GM18858 (cell line): Measurements from ENCODE around the gene RASSF8.

ENCODE experiments used
- ATAC-seq: cut with Tn5 transposase; IDR thresholded peaks from one replicate; pipeline ENCODE4 v1.9.1; 2021; ENCODE audit not compliant: unreplicated experiment

RASSF8 gene

DNA sequence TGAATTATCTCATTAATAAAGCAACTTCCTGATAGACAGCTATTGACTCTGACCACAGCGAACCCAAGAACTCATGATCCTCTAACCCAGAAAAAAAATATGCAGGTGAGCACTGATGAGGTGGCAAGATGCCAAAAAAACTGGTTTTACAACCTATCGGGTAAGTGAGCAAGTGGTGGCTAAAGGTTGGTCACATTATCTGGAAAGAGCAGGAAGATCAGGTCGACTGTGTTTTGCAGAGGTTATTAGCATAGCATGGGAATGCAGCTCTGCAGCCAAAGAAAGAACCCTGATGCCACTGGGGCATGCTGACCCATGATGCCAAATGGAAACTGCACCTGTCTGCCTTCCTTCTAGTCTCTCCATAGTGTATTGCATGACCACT is 142.9 kb downstream of the RASSF8 start:
- no peak for ATAC-seq

DNA sequence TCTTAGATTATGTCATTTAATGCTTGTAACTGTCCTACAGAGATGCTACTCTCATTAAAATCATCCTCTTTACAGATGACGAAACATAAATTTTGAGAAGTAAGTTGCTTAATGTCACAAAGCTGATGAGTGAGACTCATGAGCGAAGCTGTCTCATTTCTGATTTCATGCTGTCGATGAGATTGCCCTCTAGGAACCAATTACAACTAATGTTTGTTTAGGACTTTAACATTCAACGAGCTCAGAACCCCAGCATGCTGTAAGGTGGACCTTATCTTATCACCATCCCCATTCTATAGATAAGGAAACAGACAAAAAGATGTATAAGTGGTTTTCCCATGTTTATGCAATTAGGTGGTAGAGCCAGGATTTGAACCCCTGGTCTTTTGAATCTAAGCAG is 143.3 kb downstream of the RASSF8 start:
- ATAC-seq = no peak

DNA sequence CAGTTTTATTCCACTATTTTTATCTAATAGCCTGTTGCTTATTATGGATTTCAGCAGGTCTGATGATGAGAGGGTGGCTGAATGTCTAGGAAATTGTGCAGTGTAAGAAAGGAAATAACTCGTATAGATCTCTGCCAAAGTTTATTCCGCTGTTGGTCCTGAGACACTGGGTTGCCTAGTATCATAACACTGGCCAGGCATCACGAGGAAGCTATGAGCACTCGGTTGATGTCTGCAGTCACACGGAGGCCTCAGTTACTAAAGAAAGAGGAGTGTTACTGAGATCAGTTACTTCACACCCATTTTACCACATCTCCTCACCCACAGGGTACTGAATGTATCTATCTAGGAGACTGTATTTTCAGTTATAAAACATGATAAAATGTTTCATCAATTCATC is 144.5 kb downstream of the RASSF8 start:
- no peak for ATAC-seq

DNA sequence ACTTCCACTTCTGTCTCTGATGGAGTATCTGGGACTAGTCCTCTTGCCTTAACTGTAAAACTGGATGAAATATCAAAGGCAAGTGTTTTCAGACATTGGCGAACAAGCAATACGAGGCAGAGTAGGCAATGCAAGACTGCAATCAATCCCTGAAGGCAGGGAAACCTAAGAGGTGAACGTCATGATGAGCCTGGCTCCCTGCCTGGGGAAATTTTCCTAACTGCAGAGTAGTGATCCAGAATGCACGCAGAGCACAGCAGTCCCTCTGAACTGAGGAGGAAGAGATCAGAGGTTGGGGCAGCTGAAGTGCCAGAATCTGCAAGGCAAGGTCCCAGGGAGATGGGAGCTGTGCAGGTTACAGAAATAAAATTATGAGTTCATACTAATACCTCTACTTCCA is 147.9 kb downstream of the RASSF8 start:
- ATAC-seq = no peak

DNA sequence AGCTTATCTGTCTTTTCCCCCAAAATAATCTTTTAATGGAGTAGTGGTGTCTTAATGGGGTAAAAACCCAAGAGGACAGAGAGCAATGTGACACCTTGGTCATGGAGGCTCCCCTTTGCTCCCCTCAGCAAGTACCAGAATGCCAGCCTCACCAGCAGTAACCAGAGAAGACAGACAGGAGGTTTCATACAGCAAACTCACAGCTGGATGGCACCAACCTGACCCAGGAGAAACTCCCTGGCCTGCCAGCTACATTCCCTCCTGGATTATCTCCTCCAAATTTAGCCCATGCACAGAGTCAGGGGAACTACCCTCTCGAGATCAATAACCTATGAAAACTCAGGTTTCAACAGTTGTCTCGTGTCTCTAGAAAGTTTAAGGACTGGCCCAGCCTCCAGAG is 150.4 kb downstream of the RASSF8 start:
- no peak for ATAC-seq

DNA sequence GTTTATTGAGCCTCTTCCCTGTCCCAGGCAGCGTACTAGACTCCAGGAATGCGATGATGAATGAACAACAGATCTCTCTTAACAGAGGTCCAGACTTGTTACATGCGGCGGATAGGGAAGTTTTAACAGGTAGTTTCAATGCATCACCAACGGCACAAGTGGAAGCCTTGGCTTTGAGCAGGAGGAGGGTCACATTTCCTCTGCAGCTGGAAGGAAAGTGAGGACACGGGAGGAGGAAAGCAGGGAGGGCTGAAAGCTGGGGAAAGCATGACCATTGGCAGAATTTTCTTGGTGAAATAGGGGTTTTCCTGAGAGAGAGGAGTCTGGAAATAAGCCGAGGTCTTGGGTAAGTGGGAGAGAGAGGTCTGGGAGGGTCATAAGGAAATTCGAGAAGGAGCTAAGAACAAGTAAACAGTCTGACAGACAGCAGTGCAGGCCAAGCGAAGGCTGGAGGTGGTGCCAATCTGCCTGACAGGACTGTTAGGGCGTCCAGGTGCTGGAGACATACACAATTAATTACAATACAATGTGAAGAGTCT is 150.9 kb downstream of the RASSF8 start:
- ATAC-seq = no peak

DNA sequence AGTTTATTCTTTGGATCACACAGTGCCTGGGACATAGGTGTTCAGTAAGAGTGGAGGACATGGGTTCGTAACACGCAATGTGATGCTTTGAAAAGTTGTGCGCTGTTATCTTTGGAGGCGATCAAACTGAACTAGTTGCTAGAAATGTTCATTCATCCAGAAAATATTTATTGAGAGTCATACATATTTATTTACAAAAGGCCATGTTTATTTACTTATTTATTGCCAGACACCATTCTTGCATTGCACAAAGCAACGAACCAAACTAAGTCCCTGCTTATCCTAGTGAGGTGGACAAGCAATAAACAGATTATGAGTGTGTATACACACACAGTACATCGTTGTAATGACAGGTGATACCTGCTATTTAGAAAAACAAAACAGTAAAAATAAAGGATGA is 153.8 kb downstream of the RASSF8 start:
- ATAC-seq = no peak

DNA sequence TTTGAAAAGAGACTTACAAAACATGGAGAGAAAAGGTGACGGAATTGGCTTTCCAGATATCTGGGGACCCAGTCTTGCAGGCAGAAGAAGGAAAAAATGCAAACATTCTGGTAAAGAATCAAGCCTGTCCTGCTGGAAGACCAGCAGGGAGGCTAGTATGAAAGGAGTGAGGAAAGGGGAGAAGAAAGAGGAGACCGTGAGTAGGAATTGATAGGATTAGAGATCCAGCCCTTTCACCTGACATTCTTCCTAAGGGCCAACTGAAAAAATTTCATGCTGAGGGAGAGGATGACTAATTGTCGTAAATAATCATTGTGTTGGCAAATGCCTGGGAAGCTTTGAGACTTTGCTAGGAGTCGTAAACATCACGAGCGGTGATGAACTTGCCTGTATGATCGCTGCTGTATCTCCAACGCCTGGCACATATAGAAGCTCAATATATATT is 154.2 kb downstream of the RASSF8 start:
- no peak for ATAC-seq

DNA sequence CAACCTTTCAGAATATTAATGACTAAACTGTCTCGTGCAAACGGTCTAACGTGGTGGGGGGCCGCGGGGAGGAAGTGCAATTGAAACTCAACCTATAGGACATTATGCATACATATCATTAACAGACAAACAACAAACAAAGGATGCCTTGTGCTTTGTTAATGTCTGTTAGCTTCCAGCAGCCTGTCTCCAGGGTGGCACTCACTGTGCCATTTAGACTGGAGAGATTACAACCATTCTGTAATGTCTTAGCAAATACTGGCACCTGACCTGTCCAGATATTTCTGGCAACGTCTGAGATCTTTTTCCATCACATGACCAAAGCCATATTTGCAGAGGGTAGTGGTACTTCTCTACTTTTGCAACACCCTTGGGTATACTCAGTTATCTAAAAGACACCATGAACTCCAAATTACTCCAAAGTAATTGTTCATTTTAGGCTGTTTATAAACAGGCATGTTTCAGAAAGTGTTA is 154.7 kb downstream of the RASSF8 start:
- no peak for ATAC-seq

DNA sequence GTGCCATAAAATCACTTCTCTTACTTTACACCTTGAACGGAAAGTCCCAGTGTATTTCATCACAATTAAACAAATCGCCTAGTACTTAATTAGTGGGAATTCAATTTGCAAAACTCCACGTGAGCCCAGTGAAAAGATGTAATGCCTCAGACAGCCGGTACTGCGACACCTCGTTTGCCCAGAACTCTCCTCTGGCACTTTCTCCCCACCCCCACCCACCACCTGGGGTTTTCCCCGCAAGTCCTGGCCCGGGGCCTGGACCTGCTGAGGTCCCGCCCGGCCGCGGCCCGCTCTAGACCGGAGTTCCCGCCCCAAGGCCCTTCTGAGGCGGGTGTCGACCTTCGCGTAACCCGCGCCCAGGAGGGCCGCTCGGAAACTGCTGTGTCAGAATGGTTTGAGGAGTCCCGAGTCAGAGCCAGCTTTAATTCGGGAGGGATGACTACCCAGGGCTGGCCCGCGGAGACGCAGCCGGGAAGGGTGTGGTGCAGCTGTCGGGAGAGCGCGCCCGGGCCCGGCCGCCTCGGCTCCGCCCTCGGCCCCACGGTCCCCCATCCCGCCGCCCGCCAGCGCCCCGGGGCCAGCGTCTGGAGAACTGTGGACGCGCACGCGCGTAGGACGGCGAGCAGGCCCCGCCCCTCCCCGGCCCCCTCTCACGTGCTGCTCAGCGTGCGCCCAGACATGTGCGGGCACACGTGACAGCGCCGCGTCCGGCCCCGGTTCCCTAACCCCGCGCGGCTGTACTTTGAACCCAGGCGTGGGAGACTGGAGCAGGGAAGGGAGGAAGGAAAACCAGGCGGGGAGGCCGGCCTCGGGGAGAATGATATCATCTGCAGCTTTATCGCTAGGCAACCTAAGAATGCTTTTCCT is 155.6 kb downstream of the RASSF8 start:
- peak; percentile 37 for ATAC-seq

DNA sequence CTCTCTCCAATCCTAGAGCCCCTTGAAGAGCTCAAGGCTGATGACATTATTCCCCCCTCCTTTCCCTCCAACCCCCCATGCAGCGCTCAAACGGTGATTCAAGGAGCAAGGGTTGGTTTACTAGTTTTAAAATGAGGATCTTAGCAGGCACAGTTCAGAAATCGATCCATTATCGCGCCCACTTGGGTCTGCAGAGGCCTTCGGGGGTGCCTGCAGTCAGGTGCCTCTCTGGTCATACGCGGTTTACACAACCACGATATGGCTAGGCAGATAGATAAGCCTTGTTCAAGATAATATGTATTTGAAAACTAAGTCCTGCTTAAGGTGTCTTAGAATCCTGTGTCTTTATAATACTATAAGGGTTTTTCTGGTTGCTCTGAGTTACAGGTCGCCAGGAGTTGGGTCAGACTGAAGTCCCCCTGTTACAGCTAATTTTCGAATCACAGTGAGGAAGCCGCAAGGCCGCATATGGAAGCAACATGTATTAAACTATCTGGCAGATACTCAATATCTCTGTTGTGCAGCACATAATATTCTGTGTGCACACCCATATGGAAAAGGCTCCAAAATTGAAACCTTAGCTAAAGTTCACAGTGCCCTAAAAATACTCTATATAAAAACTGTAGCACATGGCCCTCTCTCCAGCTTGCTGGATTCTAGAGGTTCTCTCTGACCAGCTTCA is 156.4 kb downstream of the RASSF8 start:
- ATAC-seq = no peak

DNA sequence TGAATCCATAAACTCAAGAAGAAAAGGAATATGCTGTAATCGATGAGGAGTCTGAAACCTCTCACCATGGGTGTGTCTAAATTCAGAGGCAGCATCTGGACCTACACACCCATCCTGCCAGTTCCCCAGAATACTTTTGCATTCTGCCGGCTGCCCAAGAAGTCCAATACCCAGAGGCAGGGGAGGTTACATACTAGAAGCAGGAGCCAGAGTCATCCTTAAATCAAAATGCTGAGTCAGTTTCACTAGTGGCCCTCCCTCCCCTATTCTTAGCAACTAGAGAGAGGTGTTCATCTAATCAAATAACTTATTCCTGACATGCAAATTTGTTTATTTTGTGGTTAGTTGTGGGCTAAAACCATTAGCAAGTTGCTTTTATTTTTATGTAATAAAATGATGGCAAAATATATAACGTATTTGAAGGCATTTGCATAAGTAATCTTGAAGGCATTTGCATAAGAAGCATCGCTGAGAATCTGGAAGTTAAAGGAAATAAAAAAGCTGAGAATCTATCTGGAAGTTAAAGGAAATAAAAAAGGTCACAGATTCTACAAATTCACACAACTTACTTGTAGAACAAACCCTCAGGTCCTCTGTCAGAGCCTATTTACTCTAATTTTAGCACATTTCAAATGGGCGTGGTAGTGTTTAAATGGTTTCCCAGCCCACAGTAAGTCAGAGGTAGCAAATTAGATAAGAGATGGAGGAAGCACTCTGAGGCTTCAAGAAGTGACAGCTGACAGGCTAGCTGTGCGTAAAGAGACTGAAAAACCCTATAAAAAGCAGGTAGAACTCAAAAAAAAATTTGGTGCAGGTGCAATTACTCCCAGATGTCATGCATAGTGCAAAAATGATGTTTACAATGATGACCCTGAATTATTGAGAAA is 158.6 kb downstream of the RASSF8 start:
- no peak for ATAC-seq

DNA sequence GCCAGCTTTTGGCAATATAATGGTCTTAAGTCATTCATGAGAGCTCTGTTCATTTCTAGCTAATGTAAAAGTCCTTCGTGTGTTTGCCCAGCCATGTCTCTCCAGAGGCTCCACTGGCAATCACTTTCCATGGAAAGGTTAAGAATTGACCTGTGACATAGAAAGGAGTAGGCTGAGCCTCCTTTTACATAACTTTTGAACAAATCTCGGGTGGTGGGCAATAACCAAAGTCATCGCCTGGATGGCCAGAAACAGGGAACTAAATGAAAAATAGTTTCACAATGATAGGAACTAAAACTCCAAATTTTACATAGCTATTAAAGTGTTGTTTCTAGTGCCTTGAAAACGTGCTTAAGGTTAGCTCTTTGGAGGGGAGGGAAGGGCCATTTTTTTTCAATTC is 159.8 kb downstream of the RASSF8 start:
- no peak for ATAC-seq

DNA sequence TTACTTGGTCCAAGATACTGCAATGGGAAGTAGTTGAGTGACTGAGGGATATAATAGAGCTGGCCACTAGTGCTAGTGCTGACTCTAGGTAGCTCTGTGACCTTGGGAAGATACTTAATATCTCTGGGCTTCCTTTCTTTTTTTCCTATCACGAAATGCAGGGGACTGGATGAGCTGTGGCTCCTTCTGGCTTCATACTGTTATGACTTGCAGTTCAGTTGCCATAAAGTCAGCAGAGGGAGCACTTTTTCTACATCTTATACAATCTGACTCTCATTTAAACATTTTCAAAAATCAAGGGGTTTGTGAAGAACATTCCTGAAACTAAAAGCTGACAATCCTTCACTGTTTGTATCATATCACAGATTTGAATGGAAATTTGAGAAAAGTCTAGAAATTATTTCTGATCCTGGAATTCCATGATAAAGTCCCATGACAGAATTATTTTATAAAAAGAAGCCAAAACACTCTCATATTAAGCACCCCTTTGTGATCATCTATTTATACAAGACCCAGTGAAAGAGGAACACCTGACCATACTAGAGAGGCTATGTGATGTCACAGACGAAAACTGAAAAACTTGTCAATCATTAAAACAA is 161.0 kb downstream of the RASSF8 start:
- ATAC-seq = no peak

DNA sequence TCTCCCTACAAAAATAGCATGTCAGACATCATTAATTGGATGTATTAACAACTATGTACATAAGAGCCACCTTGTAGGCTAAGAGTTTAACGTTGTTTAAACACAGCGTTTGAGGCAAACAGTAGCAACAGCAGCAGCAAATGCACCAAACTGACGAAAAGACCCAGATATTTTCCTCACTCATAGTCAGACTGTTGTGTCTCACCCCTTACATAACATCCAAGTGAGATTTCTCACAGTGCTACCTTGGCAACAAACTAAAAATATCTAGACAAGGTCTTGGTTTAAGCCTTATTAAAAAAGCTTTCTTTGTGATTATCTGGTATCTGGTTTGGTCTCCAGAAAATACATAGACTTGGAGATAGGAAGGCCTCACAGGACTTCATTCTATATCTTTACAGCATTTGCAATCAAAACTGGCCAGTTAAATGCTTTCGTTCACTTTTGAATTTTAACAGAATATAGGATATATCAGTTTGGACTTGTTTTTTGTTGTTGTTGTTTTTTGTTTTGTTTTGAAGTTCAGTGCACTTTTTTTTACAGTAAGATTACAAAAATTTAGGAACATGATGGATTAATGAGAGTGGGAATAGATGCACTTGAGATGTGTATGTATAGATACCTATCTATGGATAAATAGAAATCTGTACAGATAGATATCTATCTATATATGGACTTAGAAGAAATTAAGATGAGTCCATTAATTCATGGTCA is 162.2 kb downstream of the RASSF8 start:
- no peak for ATAC-seq

DNA sequence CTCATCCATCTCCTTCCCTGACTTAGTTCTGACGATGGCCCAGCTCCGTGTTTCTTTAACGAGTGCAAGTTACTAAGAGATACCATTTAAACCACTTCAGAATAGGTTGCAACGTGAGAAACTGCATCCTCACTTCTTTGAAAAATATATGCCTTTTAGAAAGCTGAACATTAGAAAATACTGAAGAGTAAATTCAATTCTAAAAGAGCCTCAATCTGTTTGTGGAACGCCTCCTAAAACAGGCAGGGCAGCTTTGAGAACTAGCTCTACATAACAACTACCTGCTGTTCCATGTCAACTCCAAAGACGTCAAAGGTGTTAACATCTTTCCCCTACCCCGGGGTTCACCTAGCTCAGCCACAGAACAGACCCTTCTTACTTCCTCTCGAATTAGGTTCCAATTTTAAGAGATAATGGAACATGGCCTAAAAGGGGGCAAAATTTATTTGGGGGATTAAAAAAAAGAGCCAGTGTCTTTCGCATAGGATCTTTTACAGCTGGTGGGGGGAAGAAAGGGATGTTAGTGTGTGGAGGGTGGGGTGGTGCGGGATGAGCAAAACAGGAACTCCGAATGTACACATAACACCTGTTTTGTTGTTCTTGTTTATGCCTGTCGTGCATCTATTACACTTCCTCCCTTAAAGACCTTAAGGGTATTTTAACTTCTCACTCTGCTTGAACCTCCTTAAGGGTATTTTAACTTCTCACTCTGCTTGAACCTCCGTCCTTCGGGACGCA is 163.0 kb downstream of the RASSF8 start:
- ATAC-seq = no peak

DNA sequence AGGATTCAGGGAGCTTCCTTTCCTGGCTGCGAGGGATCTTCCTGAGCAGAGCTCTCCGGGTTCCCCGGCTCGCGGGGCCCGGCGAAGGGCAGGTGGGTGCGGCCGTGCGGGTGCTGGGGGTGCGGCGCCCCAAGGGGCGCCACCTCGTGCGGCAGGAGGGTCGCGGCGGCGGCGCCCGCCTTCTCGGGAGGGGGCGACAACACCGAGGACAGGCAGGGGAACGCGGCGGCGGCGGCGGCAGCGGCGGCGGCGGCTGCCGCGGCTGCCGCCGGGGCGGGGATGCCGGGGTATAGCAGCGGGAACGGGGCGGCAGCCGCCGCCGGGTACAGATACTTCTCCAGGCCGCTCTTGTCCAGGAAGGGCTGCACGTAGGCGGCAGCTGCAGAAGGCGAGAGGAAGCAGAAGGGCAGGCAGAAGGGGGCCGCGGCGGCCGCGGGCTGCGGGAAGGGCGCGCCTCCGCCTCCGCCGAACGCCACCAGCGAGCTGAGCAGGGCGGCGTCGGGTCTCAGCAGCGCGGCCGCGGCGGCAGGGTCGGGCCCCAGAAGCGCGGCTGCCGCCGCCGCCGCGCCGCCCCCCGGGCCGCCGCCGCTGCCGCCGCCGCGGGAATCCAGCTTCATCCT is 163.7 kb downstream of the RASSF8 start:
- no peak for ATAC-seq

DNA sequence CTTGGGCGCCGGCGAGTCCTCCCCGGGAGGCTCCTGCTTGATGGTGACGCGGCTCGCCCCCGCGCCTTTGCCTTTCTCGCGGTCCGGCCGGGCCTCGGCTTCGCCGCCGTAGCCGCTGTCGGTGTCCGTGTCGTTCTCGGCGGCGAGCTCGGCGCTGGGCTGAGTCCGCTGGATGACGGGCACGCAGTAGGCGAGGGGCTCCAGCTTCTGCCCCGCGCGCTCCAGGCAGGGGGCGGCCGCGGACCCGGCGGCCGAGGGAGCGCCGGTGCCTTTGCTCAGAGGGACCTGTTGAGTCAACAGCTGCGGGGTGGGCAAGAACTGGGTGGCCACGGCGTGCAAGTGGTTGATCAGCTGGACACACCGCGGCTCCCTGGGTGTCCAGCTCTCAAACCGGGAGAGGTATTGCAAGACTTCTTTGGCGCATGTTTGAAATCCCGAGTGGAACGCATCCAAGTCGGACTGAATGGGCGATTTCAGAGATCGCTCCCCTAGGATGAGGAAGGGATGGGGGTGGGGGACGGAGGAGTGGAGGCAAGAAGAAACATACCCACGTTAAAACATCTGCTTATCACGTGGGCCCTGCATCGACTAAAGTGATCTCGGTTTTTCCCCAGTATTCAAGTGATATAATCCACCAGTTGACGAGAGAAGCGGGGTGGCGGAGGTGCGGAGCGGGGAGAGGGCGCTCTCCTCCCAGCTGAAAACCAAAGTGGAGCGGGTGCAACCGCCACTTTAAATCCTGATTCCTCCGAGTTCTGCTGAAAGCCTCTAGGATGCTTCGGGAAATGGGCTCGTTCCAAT is 164.4 kb downstream of the RASSF8 start:
- no peak for ATAC-seq
